Measurements from ENCODE around the gene SLX4IP. TPM values are rescaled to one million over a fixed set of nuclear protein-coding genes. Genes with fewer than 3 reads are reported as not detected.
A peak's percentile ranks its signal among the peaks of the same experiment; 100 is the strongest.

The SLX4IP gene
- total RNA-seq, 1 donor from 2014 or later, result 2.6 TPM

DNA sequence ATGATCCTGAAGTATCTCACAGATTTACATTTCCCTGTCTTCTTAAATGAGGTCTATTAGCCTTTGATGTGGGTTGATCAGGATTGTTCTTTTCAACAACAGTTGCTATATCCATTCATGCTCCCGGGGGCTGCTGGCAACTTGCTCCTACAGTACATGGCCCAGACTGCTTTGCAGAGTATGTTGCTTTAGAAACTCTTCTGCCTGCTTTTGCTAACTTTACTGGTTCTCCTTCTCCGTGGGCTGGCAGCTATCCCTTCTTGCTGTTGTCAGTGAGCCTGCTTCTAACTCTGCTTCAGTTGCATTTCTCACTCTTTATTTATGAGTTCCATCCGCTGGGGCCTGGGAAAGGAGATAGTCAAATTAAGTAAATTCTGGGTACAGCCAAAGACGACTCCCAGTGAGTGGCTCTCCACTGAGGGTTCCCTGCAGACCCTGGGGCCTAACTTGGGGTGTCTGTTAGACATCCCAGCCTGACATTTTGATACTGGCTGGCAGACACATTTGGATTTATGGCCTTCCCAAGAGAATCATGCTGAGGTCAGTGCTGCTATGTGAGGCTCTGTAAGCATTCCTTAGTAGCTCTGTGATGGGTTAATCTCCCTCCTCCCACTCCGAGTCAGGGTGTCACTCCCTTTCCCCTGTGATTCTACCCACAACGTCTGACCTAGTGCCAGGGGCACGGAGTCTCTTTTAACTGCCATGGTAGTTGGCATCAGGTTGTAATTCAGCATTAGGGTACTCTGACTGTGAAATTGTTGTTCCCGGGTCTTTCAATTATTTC lies 73.6 kb downstream of the SLX4IP start:
- DNase-seq (ENCODE audit: low read depth), result no peak
- no peak for TF ChIP-seq CTCF (conservative IDR thresholded peaks at IDR 0.05; ENCODE audit: low read depth, low read length)
- no peak overlapping the region for H3K4me3 ChIP-seq (ENCODE audit: low read depth, low read length)

GRCh38 chr20:10509376-10509775 lies 74.3 kb downstream of the SLX4IP start:
- TF ChIP-seq CTCF (conservative IDR thresholded peaks at IDR 0.05; ENCODE audit: low read depth, low read length), result no peak
- DNase-seq (ENCODE audit: low read depth), result no peak
- H3K4me3 ChIP-seq (ENCODE audit: low read depth, low read length), result no peak overlapping the region

DNA sequence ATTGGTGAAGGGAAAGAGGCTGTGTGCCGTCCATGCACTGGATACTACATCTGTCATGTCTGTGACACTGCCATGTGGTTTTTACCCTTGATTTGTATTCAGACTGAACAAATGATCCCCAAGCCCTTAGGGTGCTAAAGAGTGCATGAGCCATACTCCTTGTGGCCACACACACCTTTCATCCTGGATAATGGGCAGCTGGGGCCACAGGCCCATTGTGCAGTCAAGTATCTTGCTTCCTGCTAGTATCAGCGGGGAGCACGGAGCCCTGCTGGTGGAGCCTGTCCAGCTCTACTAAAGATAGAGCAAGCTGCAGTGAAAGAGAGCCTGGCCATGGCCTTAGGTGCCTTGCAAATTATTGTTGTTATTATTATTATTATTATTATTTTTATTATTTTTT lies 75.1 kb downstream of the SLX4IP start:
- no peak for TF ChIP-seq CTCF (conservative IDR thresholded peaks at IDR 0.05; ENCODE audit: low read depth, low read length)
- no peak overlapping the region for H3K4me3 ChIP-seq (ENCODE audit: low read depth, low read length)
- no peak for DNase-seq (ENCODE audit: low read depth)

GRCh38 chr20:10511170-10511508 lies 76.0 kb downstream of the SLX4IP start:
- TF ChIP-seq CTCF (conservative IDR thresholded peaks at IDR 0.05; ENCODE audit: low read depth, low read length), result no peak
- H3K4me3 ChIP-seq (ENCODE audit: low read depth, low read length), result no peak overlapping the region
- no peak for DNase-seq (ENCODE audit: low read depth)

- H3K4me3 ChIP-seq (ENCODE audit: low read depth, low read length), result no peak overlapping the region
- no peak for TF ChIP-seq CTCF (conservative IDR thresholded peaks at IDR 0.05; ENCODE audit: low read depth, low read length)
- DNase-seq (ENCODE audit: low read depth), result peak; percentile 90
Observed at GRCh38 chr20:10511509-10512251, 76.6 kb downstream of the SLX4IP start.

GRCh38 chr20:10513061-10513460 lies 78.0 kb downstream of the SLX4IP start:
- no peak for TF ChIP-seq CTCF (conservative IDR thresholded peaks at IDR 0.05; ENCODE audit: low read depth, low read length)
- H3K4me3 ChIP-seq (ENCODE audit: low read depth, low read length), result no peak overlapping the region
- no peak for DNase-seq (ENCODE audit: low read depth)
